MM.1S (cell line): ENCODE data around the gene ATXN1.

ENCODE experiments used
- DNase-seq: peaks from one replicate; pipeline ENCODE4 v3.0.0-alpha.2; 2015
- H2AFZ ChIP-seq: fragments of 300-600 bp; sonication (generic); 2 replicates; pipeline ENCODE4 v1.6.0; 2016; ENCODE audit warnings: antibody characterized with exemption, low read length
- H3F3A ChIP-seq: fragments of 300-600 bp; sonication (generic); 2 replicates; pipeline ENCODE4 v1.6.1; 2016; ENCODE audit warnings: mild to moderate bottlenecking, antibody characterized with exemption, low read length, moderate library complexity, mixed read lengths; ENCODE audit not compliant: insufficient read depth
- H3K27ac ChIP-seq: fragments of 300-600 bp; sonication (generic); 2 replicates; pipeline ENCODE4 v1.5.1; 2016; ENCODE audit warnings: mild to moderate bottlenecking, low read length
- H3K27me3 ChIP-seq: fragments of 300-600 bp; sonication (generic); replicated peaks from 2 replicates; pipeline ENCODE4 v1.6.0; 2016; ENCODE audit warnings: low read length; ENCODE audit not compliant: insufficient read depth
- H3K36me3 ChIP-seq: fragments of 300-600 bp; sonication (generic); replicated peaks from 2 replicates; pipeline ENCODE4 v1.6.1; 2016; ENCODE audit warnings: mild to moderate bottlenecking, low read length, mixed read lengths; ENCODE audit not compliant: insufficient read depth
- H3K4me1 ChIP-seq: fragments of 300-600 bp; sonication (generic); 2 replicates; pipeline ENCODE4 v1.6.1; 2016; ENCODE audit warnings: low read length, mixed read lengths
- H3K4me2 ChIP-seq: fragments of 300-600 bp; sonication (generic); 2 replicates; pipeline ENCODE4 v1.6.0; 2016; ENCODE audit warnings: low read depth, low read length
- H3K4me3 ChIP-seq: fragments of 300-600 bp; sonication (generic); 2 replicates; pipeline ENCODE4 v1.5.1; 2016; ENCODE audit warnings: low read length, mixed read lengths
- H3K79me2 ChIP-seq: fragments of 300-600 bp; sonication (generic); 2 replicates; pipeline ENCODE4 v1.6.1; 2016; ENCODE audit warnings: mixed run types, low read length, mixed read lengths
- H3K9ac ChIP-seq: fragments of 300-600 bp; sonication (generic); 2 replicates; pipeline ENCODE4 v1.6.1; 2016; ENCODE audit warnings: low read length, mixed read lengths
- H3K9me2 ChIP-seq: fragments of 300-600 bp; sonication (generic); replicated peaks from 2 replicates; pipeline ENCODE4 v1.6.1; 2016; ENCODE audit warnings: mild to moderate bottlenecking, low read length, mixed read lengths; ENCODE audit not compliant: insufficient read depth
- H3K9me3 ChIP-seq: fragments of 300-600 bp; sonication (generic); replicated peaks from 2 replicates; pipeline ENCODE4 v1.6.1; 2016; ENCODE audit warnings: mild to moderate bottlenecking, low read length, mixed read lengths; ENCODE audit not compliant: insufficient read depth
- H4K20me1 ChIP-seq: fragments of 300-600 bp; sonication (generic); 2 replicates; pipeline ENCODE4 v1.6.1; 2016; ENCODE audit warnings: mild to moderate bottlenecking, low read length, moderate library complexity, mixed read lengths; ENCODE audit not compliant: insufficient read depth
- EZH2 ChIP-seq: fragments of 300-600 bp; sonication (generic); optimal IDR thresholded peaks from 2 replicates; pipeline ENCODE3; 2017; ENCODE audit warnings: low read depth, mild to moderate bottlenecking, antibody characterized with exemption, low read length, mixed read lengths
- EZH2phosphoT487 ChIP-seq: fragments of 300-600 bp; sonication (generic); IDR thresholded peaks from 2 replicates; pipeline ENCODE4 v1.6.1; 2018; ENCODE audit warnings: antibody characterized with exemption, low read length
- TF ChIP-seq, protein P1 (sequence below): fragments of 300-600 bp; sonication (generic); IDR thresholded peaks from 2 replicates; pipeline ENCODE4 v1.5.1; 2016; ENCODE audit warnings: antibody characterized with exemption, low read length, mixed read lengths

Gene ATXN1

DNA sequence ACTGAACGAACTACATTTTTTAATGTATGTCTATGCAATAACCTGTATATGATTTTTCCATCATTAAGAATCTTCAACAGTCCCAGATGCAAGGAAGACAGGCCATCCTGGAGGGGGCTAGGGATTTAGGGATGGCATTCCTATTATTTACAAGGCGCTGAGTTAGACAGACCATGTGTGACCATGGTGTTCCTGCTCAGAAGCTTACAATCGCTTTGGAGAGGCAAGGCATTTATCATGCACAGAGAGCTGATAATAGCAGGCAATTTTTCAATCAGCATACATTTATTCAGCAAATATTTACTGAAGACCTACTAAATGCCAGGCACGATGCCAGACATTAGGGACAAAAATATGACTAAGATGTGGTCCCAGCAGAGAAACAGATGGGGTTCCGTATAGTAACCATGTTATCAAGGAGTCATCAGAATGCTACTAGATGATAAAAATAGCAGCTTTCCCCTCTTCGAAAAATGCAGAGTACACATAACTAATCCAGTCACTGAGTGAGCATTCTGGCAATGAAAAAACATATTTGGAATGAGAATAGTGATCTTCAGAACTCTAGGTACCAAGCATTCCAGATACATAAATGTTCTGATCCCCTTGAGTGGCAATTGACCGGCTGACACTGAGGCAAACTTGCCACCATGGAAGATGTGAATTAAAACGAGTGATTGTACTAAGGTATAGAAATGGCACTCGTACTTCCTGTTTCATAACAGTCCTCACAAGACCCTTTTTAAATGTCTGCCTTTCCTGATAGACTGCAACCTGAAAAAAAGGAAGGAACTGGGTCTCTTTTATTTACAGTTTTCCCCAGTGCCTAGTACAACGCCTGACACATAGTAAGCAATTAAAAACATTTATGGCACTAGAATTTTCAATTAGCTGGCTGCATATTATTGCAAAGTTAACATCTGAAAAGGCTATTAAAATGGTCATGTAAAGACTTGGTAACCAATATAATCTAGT is 135.7 kb downstream of the ATXN1 start:
- Histone ChIP-seq H4K20me1 (no peaks in the 10 kb centered on the region), H3K4me2 (no peak overlapping the region), H3K4me1 (peaks cover 14% of the 10 kb centered on the region; the same call in 1 of the 2 replicates), H3K9me3 (no peaks in the 10 kb centered on the region), H3K79me2 (no peaks in the 10 kb centered on the region), H3K27me3 (no peaks in the 10 kb centered on the region), H3K4me3 (no peak overlapping the region), H2AFZ (no peak overlapping the region), H3K36me3 (no peaks in the 10 kb centered on the region), H3K27ac (no peak overlapping the region), H3F3A (no peaks in the 10 kb centered on the region), H3K9me2 (no peaks in the 10 kb centered on the region), H3K9ac (no peak overlapping the region)
- no peak for DNase-seq
- no peak for TF ChIP-seq EZH2phosphoT487
- TF ChIP-seq, protein P1, sequence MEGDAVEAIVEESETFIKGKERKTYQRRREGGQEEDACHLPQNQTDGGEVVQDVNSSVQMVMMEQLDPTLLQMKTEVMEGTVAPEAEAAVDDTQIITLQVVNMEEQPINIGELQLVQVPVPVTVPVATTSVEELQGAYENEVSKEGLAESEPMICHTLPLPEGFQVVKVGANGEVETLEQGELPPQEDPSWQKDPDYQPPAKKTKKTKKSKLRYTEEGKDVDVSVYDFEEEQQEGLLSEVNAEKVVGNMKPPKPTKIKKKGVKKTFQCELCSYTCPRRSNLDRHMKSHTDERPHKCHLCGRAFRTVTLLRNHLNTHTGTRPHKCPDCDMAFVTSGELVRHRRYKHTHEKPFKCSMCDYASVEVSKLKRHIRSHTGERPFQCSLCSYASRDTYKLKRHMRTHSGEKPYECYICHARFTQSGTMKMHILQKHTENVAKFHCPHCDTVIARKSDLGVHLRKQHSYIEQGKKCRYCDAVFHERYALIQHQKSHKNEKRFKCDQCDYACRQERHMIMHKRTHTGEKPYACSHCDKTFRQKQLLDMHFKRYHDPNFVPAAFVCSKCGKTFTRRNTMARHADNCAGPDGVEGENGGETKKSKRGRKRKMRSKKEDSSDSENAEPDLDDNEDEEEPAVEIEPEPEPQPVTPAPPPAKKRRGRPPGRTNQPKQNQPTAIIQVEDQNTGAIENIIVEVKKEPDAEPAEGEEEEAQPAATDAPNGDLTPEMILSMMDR = no peak
- no peak for TF ChIP-seq EZH2

DNA sequence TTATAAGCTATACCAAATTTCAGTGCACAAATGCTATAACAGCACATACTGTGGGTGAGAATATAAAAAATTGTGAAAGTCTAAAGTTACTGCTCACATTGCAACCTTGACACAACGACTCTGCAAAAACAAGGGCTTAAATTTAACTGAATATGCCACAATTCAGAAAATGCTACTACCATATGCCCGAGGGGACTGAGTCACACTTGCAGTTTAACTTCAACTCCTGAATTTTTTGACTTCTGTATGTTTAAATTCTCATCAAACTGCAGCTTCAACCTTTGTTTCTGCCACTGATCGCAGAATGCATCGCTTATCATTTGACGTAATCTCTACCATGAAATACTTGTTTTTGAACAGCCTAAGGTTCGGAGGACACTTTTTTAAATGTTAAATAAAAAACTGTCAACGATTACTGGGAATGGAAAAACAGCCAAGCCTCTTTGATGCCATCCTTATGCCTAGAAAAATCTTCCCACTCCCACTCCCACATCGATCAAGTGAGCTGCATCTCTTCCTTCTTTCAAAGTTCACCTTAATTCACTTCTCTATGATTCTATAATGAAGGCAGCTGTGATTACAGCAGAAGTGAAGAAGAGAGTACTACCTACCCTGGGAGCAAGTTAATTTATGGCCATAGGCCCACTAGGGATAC is 136.5 kb downstream of the ATXN1 start:
- Histone ChIP-seq H3K4me2 (no peak overlapping the region), H3K36me3 (no peaks in the 10 kb centered on the region), H3K9me3 (no peaks in the 10 kb centered on the region), H3K4me3 (no peak overlapping the region), H3F3A (no peaks in the 10 kb centered on the region), H3K9me2 (no peaks in the 10 kb centered on the region), H3K79me2 (no peaks in the 10 kb centered on the region), H3K27ac (no peak overlapping the region), H3K4me1 (peaks cover 14% of the 10 kb centered on the region; the same call in 1 of the 2 replicates), H4K20me1 (no peaks in the 10 kb centered on the region), H2AFZ (no peak overlapping the region), H3K9ac (no peak overlapping the region), H3K27me3 (no peaks in the 10 kb centered on the region)
- TF ChIP-seq, protein P1 = no peak
- TF ChIP-seq EZH2 (no peak), EZH2phosphoT487 (no peak)
- no peak for DNase-seq

DNA sequence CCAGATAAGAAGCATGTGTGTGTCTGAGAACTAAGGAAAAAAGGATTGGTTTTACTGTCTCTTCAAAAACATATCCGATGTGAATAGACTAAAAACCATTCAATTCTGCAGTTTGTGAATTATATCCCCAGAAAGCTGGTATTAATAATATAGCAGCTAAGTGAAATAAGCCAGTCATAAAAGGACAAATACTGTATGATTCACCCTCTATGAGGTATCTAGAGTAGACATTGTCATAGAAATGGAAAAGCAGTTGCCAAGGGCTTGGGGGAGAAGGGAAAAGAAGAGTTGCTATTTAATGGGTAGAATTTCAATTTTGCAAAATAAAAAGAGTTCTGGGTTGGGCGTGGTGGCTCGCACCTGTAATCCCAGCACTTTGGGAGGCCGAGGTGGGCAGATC is 137.5 kb downstream of the ATXN1 start:
- no peak overlapping the region for H3K27ac ChIP-seq

More for the DNA sequence above, 137.5 kb downstream of the ATXN1 start:
- H3K27me3 ChIP-seq = no peaks in the 10 kb centered on the region
- no peaks in the 10 kb centered on the region for H3K79me2 ChIP-seq
- TF ChIP-seq EZH2phosphoT487 (no peak), EZH2 (no peak)
- TF ChIP-seq, protein P1 = no peak
- H3K9ac ChIP-seq = no peak overlapping the region
- no peak overlapping the region for H3K4me2 ChIP-seq
- no peaks in the 10 kb centered on the region for H4K20me1 ChIP-seq
- no peak overlapping the region for H3K4me3 ChIP-seq
- no peak for DNase-seq
- peaks cover 14% of the 10 kb centered on the region; the same call in 1 of the 2 replicates for H3K4me1 ChIP-seq
- H2AFZ ChIP-seq = no peak overlapping the region
- no peaks in the 10 kb centered on the region for H3K9me2 ChIP-seq
- H3F3A ChIP-seq = no peaks in the 10 kb centered on the region
- no peaks in the 10 kb centered on the region for H3K36me3 ChIP-seq
- H3K9me3 ChIP-seq = no peaks in the 10 kb centered on the region
